Right kidney (tissue), 9 donors: ENCODE results near the gene UBASH3A.

ENCODE experiments used
- DNase-seq: peaks from one replicate; pipeline ENCODE4 v3.0.0-alpha.2; 2016
- long read RNA-seq, 8 donors: transcript quantifications; one replicate each; lab custom pipeline, GENCODE V29; 2026

The UBASH3A gene, protein sequence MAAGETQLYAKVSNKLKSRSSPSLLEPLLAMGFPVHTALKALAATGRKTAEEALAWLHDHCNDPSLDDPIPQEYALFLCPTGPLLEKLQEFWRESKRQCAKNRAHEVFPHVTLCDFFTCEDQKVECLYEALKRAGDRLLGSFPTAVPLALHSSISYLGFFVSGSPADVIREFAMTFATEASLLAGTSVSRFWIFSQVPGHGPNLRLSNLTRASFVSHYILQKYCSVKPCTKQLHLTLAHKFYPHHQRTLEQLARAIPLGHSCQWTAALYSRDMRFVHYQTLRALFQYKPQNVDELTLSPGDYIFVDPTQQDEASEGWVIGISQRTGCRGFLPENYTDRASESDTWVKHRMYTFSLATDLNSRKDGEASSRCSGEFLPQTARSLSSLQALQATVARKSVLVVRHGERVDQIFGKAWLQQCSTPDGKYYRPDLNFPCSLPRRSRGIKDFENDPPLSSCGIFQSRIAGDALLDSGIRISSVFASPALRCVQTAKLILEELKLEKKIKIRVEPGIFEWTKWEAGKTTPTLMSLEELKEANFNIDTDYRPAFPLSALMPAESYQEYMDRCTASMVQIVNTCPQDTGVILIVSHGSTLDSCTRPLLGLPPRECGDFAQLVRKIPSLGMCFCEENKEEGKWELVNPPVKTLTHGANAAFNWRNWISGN
- long read RNA-seq, donor 1: 0 reads
- long read RNA-seq, donor 2: 0 reads
- long read RNA-seq, donor 3: 0 reads
- long read RNA-seq, donor 4: 0 reads
- long read RNA-seq, donor 5: 0 reads
- long read RNA-seq, donor 6: 0 reads
- long read RNA-seq, donor 7: 0 reads
- long read RNA-seq, donor 8: 0 reads

DNA sequence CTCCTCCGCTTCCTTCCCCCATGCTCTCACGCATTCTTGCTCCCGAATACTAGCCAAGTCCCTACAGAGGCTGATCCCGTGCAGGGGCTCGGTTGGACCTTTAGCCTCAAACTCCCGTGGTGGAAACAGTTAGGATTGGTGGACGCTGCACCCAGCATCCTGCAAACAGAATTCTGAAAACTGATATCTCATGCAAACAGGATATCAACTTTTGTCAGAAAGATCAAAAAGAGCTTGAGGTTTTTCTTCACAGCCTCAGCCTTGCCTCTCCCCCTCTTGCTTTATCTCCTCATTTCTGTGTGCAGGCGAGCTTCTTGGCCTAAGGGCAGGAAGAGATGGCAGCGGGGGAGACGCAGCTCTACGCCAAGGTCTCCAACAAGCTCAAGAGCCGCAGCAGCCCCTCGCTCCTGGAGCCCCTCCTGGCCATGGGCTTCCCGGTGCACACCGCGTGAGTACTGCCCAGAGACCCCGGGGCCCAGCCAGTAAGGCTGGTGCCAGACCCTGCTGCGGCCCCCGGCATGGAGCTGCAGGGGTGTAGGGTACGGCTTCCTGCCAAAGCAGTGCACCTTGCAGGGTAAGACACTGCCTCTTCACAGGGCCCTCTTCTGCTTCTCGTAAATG, at the start of gene UBASH3A:
Gene UBASH3A, plus strand, starts transcription at position 292 of the 621 bp plus-strand sequence. Its CDS starts 44 bp downstream, at position 336.
- DNase-seq: no peak

GRCh38 chr21:42356046-42356445, 47.7 kb upstream of the UBASH3A start:
- no peak for DNase-seq

DNA sequence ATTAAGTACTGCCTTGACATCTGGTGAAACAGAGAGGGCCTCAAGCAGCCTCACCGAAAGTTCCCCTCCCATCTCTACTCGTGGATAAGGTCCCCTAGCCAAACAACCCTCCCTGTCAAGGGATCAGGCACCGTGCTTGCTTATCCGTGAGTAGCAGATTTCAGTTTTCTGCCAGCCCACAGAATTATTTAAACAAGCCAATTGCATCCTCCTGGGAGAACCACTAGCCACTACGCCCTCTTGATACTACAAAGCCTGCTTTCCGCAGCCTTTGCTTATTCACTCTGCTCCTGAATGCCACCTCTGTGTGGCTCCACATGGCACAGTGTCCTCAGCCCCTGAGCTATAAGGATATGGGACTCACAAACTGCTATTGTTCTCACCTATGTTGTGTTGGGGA, 47.1 kb upstream of the UBASH3A start:
- DNase-seq: no peak

GRCh38 chr21:42357307-42357706, 46.4 kb upstream of the UBASH3A start:
- DNase-seq: no peak

- DNase-seq: no peak
Observed at GRCh38 chr21:42358261-42358660, 45.4 kb upstream of the UBASH3A start.

DNA sequence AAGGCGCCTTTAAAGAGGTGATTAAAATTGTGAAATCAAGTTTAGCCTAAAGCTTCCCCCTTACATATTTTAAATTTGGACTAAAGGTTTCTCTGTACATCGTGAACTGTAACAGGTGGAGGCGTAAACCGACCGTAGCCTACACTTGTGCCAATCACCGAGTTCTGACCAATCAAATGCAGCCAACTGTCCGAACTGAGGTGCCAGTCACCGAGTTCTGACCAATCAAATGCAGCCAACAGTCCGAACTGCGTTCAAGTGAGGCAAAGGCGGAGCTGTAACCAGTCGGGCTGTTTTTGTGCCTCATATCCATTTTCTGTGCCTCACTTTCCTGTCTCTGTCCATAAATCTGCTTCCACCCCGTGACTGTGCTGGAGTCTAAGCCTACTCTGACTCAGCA, 44.8 kb upstream of the UBASH3A start:
- no peak for DNase-seq

DNA sequence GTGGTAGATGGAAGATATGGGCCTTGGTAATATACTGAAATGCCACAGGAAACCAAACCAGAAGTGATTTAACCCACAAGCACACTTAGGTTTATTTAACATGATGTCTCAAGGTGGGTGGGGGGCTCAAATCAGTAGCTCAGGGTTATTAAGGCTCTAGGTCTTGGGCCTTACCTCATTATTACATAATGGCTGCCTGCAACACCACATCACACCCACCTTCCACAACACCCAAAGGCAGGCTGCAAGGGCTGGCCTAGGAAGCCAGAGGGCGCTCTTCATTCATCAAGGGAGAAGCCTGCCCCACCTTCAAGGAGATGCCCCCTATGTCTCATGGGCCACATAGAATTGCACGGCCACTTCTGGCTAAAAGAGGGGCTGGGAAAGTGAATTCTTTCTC, 43.4 kb upstream of the UBASH3A start:
- DNase-seq: no peak

DNA sequence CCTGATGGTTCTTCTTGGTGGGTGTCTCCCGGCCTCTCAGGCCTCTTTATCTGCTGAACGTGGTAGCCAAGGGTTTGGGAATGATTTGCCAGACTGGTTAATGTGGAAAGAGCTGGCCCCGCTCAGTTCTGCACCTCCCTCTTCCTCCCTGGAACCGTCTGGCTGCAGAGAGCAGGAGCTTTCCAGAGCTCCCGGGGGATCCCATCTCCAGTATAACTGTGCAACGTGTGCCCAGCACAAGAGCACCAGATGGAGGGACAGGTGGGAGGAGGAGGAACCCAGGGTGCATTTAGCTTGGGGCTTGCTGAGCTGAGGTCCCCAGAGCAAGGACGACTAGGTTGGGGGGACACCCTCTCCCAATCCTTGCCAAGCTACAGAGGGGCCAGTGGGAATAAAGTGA, 42.4 kb upstream of the UBASH3A start:
- DNase-seq: no peak

- DNase-seq: no peak
Observed at GRCh38 chr21:42362198-42362597, 41.5 kb upstream of the UBASH3A start.

- DNase-seq: no peak
Observed at GRCh38 chr21:42362700-42363099, 41.0 kb upstream of the UBASH3A start.

GRCh38 chr21:42363312-42363711, 40.4 kb upstream of the UBASH3A start:
- DNase-seq: no peak

DNA sequence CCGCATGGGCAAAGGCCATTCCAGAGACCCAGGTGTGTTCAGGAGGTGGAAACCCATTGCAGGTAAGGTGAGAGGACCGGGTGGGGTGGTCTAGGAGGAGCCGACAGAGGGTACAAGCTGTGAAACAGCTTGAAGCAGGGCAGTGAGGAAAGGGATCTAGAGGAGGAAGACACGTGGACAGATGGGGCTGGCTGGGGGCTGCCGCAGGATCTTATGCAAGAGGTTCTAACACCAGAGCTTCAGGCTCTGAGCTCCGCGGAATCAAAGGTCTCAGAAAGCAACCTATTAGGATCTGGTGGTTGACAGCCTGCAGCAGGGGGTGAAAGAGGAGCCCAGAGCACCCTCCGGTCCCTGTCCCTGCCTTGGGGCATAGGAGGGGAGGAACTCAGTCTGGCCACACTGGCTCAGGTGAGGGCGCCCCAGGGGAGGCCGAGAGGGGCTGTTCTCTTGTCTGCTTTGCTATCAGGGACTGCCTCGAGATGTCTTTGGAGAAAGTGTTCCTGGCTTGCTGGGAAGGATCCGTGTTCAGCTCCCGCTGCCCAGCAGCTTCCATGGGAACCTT, 39.3 kb upstream of the UBASH3A start:
- DNase-seq: no peak

GRCh38 chr21:42365770-42366169, 37.9 kb upstream of the UBASH3A start:
- no peak for DNase-seq

GRCh38 chr21:42366292-42367010, 37.3 kb upstream of the UBASH3A start, which contains the start of gene TFF1:
TFF1 (minus strand) TSS chr21:42366535; CDS start chr21:42366495, 40 bp downstream.
- DNase-seq: no peak

DNA sequence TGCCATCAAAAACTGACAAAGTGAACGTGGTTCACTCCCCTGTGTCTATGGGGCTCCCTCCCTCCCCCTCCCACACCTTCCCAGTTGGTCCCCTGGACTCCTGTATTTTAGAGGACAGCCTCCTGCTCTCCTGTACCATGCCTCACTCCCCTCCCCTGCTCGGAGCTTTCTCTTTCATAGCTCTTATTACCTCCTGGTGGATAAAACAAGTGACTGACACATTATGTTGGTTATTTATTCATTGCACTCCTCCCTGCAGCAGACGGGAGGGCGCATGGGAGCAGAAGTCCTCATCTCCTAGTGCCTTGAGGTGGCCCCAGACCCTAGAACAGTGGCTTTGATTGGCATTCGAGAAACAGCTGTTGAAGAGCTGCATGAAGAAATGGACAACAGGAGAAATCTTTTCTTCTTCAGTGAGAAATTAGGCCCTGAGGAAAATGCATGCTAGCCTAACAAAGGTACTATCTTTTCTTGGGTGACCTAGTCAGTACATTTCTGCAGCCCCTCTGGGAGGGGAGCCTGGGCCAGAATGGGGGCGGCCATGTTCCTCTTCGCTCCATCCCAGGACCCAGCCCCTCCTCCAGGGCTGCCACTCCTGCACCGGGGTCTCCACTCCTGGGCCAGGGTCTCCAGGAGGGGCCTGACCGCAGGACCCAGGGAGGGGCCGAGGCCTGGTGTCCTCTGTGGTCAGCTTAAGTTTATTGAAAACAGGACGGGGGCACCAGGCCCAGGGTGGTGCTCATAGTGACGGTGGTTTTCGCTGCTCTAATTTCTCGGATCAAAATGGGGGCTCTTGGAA, 36.1 kb upstream of the UBASH3A start:
- DNase-seq: no peak

DNA sequence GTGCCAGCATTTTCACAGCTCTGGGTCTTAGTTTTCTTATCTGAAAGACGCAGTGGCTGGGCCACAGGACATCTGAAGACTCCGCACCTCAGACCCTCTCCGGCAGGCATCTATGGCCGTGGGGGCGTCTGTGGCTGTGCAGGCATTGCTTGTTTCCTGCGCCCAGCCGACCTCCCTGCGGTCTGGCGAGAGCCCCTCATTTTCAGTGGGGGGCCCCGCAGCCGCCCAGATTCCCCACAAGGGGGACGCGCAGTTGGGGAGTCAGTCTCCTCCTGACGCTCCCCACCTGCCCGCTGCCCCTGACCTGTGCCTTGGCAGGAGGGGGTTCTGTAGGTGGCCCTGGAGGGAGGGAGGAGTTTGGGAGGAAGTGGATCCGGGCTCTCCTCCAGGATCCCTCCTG, 33.9 kb upstream of the UBASH3A start:
- DNase-seq: no peak

DNA sequence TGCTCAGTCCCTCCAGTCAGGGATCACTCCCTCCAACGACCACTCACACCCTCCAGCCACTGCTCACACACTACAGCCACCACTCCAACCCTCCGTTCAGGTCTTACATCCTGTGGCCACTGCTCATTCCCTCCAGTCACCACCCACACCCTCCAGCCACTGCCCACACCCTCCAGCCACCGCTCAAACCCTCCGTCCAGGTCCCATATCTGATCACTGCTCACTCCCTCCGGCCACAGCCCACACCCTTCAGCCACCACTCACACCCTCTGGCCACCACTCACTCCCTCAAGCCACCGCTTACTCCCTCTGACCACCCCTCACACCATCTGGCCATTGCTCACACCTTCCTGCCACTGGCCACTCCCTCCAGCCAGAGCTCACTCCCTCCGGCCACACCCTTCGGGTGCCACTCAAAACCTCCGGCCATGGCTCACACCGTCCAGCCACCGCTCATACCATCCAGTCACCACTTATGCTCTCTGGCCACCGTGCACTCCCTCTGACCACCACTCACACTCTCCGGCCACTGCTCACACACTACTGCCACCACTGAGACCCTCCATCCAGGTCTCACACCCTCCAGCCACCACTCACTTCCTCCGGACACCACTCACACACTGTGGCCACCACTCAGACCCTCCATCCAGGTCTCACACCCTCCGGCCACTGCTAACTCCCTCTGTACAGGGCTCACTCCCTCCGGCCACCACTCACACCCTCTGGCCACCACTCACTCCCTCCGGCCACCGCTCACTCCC, 32.6 kb upstream of the UBASH3A start:
- no peak for DNase-seq

GRCh38 chr21:42373196-42373907, 30.4 kb upstream of the UBASH3A start:
- DNase-seq: no peak

DNA sequence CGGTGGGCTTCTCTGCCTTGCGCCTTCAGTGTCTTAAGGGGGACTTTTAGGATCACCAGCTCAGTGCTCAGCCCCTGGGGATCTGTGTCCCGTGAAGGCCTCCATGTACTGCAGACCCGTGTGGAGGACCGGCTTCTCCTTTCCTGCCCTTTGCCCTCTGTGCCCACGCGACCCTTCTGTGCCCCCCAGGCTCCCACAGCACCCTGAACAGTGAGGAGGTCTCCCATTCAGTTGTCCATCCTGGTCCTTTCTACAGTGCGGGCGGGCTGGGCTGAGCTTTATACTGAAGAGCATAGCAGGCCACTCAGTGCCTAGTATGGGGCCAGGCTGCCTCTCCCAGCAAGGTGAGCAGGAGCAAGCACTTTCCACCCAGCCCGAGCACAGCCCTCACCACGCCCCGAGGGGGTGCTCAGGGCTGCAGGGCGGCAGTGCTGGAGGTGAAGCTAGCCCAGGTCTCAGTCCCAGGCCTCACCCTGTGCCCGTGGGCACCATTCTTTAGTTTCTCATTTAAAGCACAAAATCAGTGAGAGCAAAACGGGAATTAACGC, 29.7 kb upstream of the UBASH3A start:
- DNase-seq: no peak
